Measurements from ENCODE around the gene PAQR5. TPM values are rescaled to one million over a fixed set of nuclear protein-coding genes. Genes with fewer than 3 reads are reported as not detected.

The PAQR5 gene
- total RNA-seq, 2 donors from 2014 or later: 36.3 to 71.1 TPM

DNA sequence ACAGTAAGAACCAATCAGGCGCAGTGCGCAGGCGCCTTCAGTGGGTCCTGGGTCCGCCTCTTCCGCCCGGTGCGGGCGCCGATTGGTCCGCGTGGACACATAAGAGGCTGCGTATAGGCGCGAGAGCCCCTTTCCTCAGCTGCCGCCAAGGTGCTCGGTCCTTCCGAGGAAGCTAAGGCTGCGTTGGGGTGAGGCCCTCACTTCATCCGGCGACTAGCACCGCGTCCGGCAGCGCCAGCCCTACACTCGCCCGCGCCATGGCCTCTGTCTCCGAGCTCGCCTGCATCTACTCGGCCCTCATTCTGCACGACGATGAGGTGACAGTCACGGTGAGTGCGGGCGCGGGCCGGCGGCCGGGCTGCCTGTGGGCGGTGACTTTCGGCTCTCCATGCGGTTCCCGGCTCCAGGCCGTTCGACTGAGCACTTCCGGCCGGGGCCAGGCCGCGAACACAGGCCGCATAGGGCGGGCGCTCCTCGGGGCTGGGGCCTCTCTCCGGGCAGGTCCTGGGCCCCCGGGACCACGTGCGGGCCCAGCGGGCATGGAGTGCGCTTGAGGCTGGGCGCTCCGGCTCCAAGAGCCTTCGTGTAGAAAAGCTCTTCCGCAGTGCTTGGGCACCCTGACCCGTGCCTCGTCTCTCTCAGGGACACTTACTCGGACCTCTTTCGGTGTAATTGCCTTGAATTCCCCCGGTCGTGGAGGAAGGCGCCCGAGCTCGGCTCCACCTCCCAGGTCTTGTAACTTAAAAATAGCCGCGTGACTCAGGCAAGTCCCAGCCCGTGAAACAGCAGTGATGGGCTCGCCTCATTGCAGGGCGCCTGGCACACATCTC is 154.2 kb downstream of the PAQR5 start, which contains the start of gene RPLP1:
Gene RPLP1 (plus strand): TSS at position 127 of the 830 bp plus-strand sequence. CDS start 131 bp downstream, at position 258.
- Histone ChIP-seq H3K27ac (peak within 1 kb of the TSS; percentile 69), H3K4me1 (peaks cover 8% of the 10 kb centered on the region), H3K4me3 (peak within 1 kb of the TSS; percentile 71), H3K9ac (ENCODE audit: low read depth in 2 of 2, low read length in 2 of 2) (peak within 1 kb of the TSS; percentile 86 to 87), H3K36me3 (peaks cover 5% of the 10 kb centered on the region), H3K27me3 (no peaks in the 10 kb centered on the region), H3K9me3 (no peaks in the 10 kb centered on the region)
- TF ChIP-seq, protein P1, sequence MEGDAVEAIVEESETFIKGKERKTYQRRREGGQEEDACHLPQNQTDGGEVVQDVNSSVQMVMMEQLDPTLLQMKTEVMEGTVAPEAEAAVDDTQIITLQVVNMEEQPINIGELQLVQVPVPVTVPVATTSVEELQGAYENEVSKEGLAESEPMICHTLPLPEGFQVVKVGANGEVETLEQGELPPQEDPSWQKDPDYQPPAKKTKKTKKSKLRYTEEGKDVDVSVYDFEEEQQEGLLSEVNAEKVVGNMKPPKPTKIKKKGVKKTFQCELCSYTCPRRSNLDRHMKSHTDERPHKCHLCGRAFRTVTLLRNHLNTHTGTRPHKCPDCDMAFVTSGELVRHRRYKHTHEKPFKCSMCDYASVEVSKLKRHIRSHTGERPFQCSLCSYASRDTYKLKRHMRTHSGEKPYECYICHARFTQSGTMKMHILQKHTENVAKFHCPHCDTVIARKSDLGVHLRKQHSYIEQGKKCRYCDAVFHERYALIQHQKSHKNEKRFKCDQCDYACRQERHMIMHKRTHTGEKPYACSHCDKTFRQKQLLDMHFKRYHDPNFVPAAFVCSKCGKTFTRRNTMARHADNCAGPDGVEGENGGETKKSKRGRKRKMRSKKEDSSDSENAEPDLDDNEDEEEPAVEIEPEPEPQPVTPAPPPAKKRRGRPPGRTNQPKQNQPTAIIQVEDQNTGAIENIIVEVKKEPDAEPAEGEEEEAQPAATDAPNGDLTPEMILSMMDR (IDR thresholded peaks at IDR 0.05): no peak
- peak; percentile 96 for DNase-seq
- intact Hi-C loops (cut with DNase I): no loop called here

DNA sequence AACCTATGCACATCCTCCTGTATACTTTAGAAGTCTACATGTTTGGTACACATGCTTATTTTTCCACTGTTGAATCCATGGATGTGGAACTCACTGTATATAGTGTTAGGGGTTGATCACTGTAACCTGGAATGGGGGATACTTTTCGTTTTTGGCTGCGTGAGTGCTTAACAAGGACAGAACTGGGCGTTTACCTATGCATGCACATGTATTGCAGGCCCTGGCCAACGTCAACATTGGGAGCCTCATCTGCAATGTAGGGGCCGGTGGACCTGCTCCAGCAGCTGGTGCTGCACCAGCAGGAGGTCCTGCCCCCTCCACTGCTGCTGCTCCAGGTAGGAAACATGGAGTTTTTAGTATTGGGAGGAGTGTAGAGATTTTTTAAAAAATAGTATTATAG is 156.2 kb downstream of the PAQR5 start:
- Histone ChIP-seq H3K36me3 (peaks cover 5% of the 10 kb centered on the region), H3K9ac (ENCODE audit: low read depth in 2 of 2, low read length in 2 of 2) (peak overlapping the region; percentile 27 to 39), H3K4me1 (peaks cover 8% of the 10 kb centered on the region), H3K27me3 (no peaks in the 10 kb centered on the region), H3K9me3 (no peaks in the 10 kb centered on the region), H3K4me3 (no peak overlapping the region), H3K27ac (no peak overlapping the region)
- no peak for DNase-seq
- TF ChIP-seq, protein P1 (IDR thresholded peaks at IDR 0.05): no peak
- intact Hi-C loops (cut with DNase I): loop anchor here (5.0 kb wide), 1 partner anchor 33 kb away; no protein-coding TSS in a partner anchor

DNA sequence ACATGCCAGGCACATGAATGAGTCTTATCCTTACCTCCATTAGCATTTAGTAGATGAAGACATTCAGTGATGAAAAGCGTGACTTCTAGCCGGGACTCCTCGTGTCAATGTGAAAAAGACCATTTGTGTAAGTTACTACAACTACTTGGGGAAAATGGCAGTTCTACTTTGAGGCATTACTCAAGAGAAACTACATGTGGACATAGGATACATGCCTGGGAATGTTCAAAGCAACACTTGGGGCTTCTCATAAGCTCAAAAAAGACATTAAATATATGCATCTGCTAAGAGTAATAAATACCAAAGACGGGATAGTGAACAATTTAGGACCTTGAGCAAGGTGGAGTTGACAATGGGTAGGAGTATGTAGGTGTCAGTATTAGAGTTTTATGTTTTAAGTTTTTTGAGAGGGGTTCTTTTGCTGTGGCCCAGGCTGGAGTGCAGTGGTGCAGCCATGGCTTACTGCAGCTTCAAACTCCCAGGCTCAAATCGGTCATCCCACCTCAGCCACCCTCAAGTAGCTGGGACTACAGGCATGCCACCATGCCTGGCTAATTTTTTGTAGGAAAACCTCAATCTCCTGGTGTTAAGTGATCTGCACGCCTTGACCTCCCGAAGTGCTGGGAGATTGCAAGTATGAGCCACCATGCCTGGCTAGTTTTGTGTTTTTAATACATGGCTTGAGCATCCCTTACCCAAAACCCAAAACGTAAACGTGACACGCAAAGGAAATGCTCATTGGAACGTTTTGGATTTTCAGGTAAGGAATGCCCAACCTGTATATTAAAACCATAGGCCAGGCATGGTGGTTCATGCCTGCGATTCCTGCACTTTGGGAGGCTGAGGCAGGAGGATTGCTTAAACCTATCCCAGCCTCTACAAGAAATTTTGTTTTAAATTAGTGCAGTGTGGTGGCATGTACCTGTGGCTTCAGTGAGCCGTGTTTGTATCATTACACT is 157.8 kb downstream of the PAQR5 start:
- H3K36me3 ChIP-seq: peaks cover 5% of the 10 kb centered on the region
- H3K4me1 ChIP-seq: peaks cover 8% of the 10 kb centered on the region
- intact Hi-C loops (cut with DNase I): loop anchor here (5.0 kb wide), 1 partner anchor 34 kb away; no protein-coding TSS in a partner anchor

More for the DNA sequence above, 157.8 kb downstream of the PAQR5 start:
- TF ChIP-seq, protein P1 (IDR thresholded peaks at IDR 0.05): no peak
- no peak overlapping the region for H3K4me3 ChIP-seq
- DNase-seq: no peak
- H3K27me3 ChIP-seq: no peaks in the 10 kb centered on the region
- no peaks in the 10 kb centered on the region for H3K9me3 ChIP-seq
- H3K9ac ChIP-seq (ENCODE audit: low read depth in 2 of 2, low read length in 2 of 2): no peak overlapping the region
- no peak overlapping the region for H3K27ac ChIP-seq

Other genes with a start within 250 kb of the PAQR5 start
- gene GLCE, start 138.3 kb upstream of the PAQR5 start, total RNA-seq: 10 to 100 TPM; 28.0 to 61.1 TPM
- 10 to 100 TPM in 1 of 2 donors, 1 to 10 TPM in 1; 9.5 to 38.3 TPM for gene KIF23, start 115.4 kb downstream of the PAQR5 start, total RNA-seq
- gene RPLP1, start 153.9 kb downstream of the PAQR5 start, total RNA-seq: 1,000 to 10,000 TPM; 1,531 to 1,739 TPM

All from colonic mucosa (tissue), 4 donors.